ENCODE data around the gene SLC2A9.

SLC2A9 gene

DNA sequence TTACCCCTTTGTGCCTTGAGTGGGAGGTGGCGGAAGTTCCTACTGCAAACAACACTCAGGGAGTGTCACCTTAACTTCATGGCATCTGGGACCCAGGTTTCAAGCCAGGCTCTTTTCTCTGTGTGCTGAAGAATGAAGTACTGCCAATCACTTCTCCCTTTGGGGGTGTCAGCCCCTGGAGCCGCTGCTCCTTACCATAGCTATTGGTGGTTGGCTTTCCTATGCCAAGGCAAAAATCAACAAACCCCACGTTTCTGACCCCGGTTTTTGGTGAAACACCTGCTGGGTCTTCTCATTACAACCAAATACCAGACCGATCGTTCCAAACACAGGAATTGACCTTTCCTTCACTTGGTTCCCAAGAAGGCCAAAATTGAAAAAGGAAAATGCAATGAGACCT lies 19.7 kb upstream of the SLC2A9 start:
- DNase-seq: no peak

GRCh38 chr4:10040049-10040892 lies 19.0 kb upstream of the SLC2A9 start:
- DNase-seq: no peak

DNA sequence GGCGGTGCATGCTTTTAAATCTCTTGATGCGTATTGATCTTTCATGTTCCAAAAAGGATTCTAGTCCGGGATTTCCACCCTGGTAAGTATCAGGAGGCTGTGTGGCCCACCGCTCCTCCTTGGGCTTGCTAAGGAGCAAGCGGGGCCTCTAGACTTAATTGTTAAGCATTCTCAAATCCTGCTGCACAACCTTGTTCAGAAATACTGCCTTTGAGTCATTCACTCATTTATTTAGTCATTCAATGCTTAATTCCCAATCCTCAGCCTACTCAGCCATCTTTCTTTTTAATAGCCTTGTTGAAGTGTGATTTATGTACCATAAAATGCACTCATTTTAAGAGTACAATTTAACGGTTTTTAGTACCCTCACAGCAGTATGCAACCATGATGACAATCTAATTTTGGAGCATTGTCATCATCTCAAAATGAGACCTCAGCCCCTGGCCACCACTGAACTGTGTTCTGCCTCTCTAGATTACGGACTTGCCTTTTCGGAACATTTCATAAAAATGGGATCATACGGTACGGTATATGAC lies 15.6 kb upstream of the SLC2A9 start:
- DNase-seq: peak; percentile 20

GRCh38 chr4:10035130-10035529 lies 13.8 kb upstream of the SLC2A9 start:
- no peak for DNase-seq

DNA sequence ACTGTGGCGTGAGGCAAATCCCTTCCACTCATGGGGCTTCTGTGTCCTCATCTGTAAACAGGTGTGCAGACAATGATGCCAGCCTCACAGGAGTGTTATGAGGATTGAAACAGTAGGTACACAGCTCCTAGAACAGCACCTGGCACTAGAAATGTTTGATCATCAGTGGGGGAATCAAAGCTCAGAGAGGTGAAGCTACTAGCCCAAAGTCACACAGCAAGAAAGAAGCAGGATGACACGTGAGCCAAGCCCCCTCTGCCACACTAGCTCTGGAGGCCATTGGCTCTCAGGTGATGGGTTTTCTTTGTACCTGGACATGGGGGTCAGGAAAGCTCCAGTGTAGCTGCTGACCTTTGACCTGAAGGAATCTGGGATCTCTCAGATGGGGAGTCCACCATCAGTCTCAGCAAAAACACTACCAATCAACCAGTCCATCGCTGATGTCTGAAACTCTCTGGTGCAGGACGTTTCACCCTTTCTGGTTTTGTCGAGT lies 13.4 kb upstream of the SLC2A9 start:
- DNase-seq: no peak

- no peak for DNase-seq
Measured at GRCh38 chr4:10034136-10034535, 12.8 kb upstream of the SLC2A9 start.

GRCh38 chr4:10033191-10033881 lies 12.0 kb upstream of the SLC2A9 start:
- peak; percentile 76 for DNase-seq

GRCh38 chr4:10032625-10033024 lies 11.3 kb upstream of the SLC2A9 start:
- peak; percentile 46 for DNase-seq

GRCh38 chr4:10031668-10032590 lies 10.6 kb upstream of the SLC2A9 start:
- DNase-seq: no peak

GRCh38 chr4:10030972-10031667 lies 9.8 kb upstream of the SLC2A9 start:
- no peak for DNase-seq

GRCh38 chr4:10029403-10029802 lies 8.1 kb upstream of the SLC2A9 start:
- no peak for DNase-seq

GRCh38 chr4:10028910-10029309 lies 7.6 kb upstream of the SLC2A9 start:
- no peak for DNase-seq

GRCh38 chr4:10026485-10026884 lies 5.2 kb upstream of the SLC2A9 start:
- DNase-seq: no peak

DNA sequence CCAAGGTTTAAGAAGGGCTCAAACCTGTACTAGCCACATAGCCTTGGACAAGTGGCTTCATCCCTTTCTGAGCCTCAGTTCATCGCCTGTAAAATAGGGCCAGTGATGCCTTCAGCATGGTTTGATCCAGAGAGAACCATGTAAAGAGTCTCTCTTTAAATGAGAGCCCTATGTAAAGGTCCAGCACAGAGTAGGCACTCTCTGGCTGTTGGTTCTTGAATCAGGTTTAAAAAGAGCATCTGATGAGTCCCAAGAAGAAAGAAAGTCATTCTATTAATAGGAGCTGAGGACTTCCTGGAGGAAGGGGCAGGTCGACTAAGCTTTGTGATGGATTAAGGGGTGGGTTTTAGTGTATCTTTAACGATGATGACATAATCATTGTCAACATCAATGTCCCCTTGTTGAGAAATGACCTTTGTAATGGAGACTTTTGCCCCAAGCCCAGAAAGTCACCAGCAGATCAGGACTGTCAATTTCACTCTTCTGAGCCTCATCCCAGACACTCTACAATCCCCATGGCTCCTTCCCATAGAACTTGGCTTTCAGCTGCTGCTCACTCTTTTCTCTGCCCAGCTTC lies 4.0 kb upstream of the SLC2A9 start:
- DNase-seq: no peak

DNA sequence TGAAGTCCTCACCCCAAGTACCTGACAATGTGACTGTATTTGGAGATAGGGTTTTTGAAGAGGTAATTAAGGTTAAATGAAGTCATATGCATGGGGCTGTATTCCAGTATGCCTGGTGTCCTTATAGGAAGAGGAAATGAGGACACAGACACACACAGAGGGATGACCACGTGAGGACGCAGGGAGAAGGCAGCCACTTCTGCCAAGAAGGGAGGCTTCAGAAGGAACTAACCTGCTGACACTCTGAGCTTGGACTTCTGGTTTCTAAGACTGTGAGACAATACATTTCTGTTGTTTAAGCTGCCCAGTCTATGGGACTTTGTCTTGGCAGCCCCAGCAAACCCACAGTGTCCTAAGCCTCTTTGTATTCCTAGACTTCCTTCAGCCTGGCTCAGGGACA lies 3.0 kb upstream of the SLC2A9 start:
- DNase-seq: no peak

DNA sequence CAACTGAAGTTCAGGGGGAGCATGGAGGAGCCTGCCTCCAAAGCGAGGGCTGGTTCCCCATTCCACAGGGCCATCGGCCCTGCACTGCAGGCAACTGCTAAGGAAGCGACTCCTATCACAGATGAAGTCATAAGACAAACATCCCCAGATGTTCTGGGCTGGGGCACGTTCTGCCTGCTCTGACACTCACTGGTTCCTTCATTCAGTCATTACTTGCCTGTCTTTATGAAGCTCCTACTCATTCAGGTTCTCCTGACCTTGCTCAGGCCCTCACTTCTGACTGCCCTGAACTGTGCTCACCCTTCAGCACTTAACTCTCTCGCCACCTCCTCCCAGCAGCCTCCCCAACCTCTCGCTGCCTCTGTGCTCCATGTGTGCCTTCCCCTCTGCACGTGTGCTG lies 2.5 kb upstream of the SLC2A9 start:
- DNase-seq: no peak

DNA sequence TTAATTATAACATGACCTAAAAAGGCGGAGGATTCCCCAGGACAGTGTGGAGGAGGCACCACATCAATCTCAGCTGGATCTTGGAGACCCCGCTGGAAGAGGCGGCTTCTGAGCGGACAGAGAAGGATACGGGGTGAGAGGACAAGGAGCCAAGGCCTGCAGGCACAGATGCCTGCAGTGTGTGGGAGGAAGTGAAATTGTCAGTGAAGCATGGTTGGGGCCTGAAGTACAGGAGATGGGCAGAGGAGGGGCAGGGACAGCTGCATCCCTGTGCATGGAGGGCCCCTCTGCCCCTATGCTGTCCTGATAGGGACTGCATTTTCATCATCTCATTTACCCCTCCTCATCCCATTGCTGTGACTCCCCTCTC lies 1.7 kb upstream of the SLC2A9 start:
- DNase-seq: no peak

GRCh38 chr4:10022346-10023049 lies 1.2 kb upstream of the SLC2A9 start:
- no peak for DNase-seq

DNA sequence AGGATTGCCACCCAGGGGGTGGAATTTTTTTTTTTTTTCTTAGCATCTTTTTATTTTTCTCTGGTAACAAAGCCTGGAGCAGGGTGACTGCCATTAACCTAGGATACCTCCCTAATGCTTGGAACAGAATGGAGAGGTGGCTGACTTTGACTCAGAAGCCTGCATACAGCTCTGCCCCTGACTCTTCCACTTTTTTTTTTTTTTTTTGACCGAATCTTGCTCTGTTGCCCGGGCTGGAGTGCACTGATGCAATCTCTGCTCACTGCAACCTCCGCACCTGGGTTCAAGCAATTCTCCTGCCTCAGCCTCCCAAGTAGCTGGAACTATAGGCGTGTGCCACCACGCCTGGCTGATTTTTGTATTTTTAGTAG lies 341 bp upstream of the SLC2A9 start:
- no peak for DNase-seq

- DNase-seq: no peak
Measured at GRCh38 chr4:10020106-10020505, 1.2 kb downstream of the SLC2A9 start.

DNA sequence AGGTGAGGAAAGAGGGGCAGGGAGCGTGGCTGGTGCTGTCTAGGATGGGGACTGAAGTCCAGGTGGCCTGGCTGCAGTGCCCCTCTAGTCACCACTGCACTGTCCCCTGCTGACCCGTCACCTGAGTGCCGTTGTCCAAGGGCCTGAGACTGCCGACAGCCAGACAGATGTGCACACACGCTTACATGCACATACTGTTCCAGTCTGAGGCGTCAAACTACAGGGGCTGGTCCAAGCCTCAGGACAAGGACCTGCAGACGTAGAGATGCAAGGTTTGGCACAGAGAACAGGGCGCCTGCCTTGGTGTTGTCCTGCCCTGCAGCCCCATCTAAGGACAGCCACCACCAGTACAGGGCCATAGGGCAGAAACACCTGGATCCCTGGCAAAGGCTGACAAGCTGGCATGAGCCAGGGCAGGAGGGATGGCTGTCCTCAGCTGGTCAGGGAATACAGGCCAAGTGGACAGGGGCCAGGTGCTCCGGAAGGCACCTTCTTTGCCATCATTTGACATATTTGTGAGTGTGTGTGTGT lies 1.7 kb downstream of the SLC2A9 start:
- DNase-seq: no peak

Data from fibroblast of skin of right quadriceps (primary cell).